Osteoblast (primary cell): ENCODE results near the gene TPRN. TPM values are rescaled to one million over a fixed set of nuclear protein-coding genes. Genes with fewer than 3 reads are reported as not detected.

ENCODE experiments used
- DNase-seq: peaks from one replicate; pipeline ENCODE4 v3.0.0; 2011; ENCODE audit warnings: low spot score, mixed read lengths; ENCODE audit not compliant: insufficient read length; ENCODE audit errors: missing footprints
- H2AFZ ChIP-seq: 2 replicates; pipeline ENCODE4 v1.6.0; 2011; ENCODE audit warnings: mild to moderate bottlenecking, low read length
- H3K27ac ChIP-seq: 2 replicates; pipeline ENCODE4 v1.5.1; 2011; ENCODE audit warnings: mild to moderate bottlenecking, low read depth, low read length, moderate library complexity
- H3K27me3 ChIP-seq: 2 replicates; pipeline ENCODE4 v1.6.0; 2012; ENCODE audit warnings: mild to moderate bottlenecking, control low read depth, inconsistent platforms, low read length, moderate library complexity; ENCODE audit not compliant: insufficient read depth
- H3K36me3 ChIP-seq: 2 replicates; pipeline ENCODE4 v1.5.1; 2011; ENCODE audit warnings: mild to moderate bottlenecking, low read length, control low read depth, moderate library complexity; ENCODE audit not compliant: insufficient read depth
- H3K4me1 ChIP-seq: 2 replicates; pipeline ENCODE4 v1.5.1; 2011; ENCODE audit warnings: mild to moderate bottlenecking, low read length, control low read depth, moderate library complexity; ENCODE audit not compliant: insufficient read depth
- H3K4me2 ChIP-seq: 2 replicates; pipeline ENCODE4 v1.6.0; 2011; ENCODE audit warnings: mild to moderate bottlenecking, low read length; ENCODE audit not compliant: insufficient read depth
- H3K4me3 ChIP-seq: fragments of 200-600 bp; sonication (generic); 3 replicates; pipeline ENCODE4 v1.5.1; 2012; ENCODE audit warnings: mild to moderate bottlenecking, low read length, inconsistent platforms; ENCODE audit not compliant: insufficient read depth
- H3K79me2 ChIP-seq: 2 replicates; pipeline ENCODE4 v1.6.0; 2012; ENCODE audit warnings: mild to moderate bottlenecking, low read length, control low read depth, inconsistent platforms; ENCODE audit not compliant: insufficient read depth
- H3K9me3 ChIP-seq: 2 replicates; pipeline ENCODE4 v1.5.1; 2011; ENCODE audit warnings: low read depth, low read length, control low read depth
- H4K20me1 ChIP-seq: 2 replicates; pipeline ENCODE4 v1.6.0; 2012; ENCODE audit warnings: mild to moderate bottlenecking, low read length, control low read depth; ENCODE audit not compliant: insufficient read depth
- CTCF ChIP-seq: IDR thresholded peaks from 2 replicates; pipeline ENCODE4 v1.5.1; 2011; ENCODE audit warnings: mild to moderate bottlenecking, low read depth, low read length, moderate library complexity; ENCODE audit errors: extremely low read depth
- small RNA-seq: library from RNA; depleted of rRNA; stranded (forward); fragments of <200 nt; gene quantifications from one replicate; pipeline ENCODE3, GENCODE V24; 2012
- total RNA-seq: library from RNA; depleted of rRNA; stranded (reverse); fragments of >200 nt; gene quantifications from 2 replicates; pipeline ENCODE4 v1.2.3, GENCODE V29; 2012

TPRN gene
- total RNA-seq, 1 donor: 10.5 TPM

DNA sequence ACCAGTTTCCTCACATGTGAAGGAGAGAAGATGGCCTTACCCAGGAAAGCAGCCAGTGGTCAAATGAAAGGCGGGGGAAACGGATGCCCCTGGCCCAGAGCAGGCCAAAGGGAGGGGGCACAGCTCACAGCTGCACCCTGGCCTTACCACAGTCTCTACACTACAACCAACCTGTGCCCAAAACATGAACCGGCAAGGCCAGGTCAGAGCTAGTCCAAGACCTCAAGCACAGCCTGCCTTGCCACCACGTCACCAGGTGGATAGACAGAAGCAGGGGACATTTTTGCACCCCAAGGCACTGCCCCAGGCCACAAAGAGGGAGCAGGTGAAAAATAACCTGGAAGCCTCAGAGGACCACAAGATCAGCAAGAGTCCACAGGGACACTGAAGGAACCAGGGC, 57.1 kb downstream of the TPRN start:
- Histone ChIP-seq H3K27me3 (peaks cover 26% of the 10 kb centered on the region), H3K4me3 (no peak overlapping the region), H4K20me1 (no peaks in the 10 kb centered on the region), H3K9me3 (no peaks in the 10 kb centered on the region), H3K27ac (no peak overlapping the region), H3K4me2 (no peak overlapping the region), H3K79me2 (no peaks in the 10 kb centered on the region), H3K4me1 (no peaks in the 10 kb centered on the region), H2AFZ (no peak overlapping the region), H3K36me3 (no peaks in the 10 kb centered on the region)
- no peak for TF ChIP-seq CTCF
- DNase-seq: peak; percentile 70

DNA sequence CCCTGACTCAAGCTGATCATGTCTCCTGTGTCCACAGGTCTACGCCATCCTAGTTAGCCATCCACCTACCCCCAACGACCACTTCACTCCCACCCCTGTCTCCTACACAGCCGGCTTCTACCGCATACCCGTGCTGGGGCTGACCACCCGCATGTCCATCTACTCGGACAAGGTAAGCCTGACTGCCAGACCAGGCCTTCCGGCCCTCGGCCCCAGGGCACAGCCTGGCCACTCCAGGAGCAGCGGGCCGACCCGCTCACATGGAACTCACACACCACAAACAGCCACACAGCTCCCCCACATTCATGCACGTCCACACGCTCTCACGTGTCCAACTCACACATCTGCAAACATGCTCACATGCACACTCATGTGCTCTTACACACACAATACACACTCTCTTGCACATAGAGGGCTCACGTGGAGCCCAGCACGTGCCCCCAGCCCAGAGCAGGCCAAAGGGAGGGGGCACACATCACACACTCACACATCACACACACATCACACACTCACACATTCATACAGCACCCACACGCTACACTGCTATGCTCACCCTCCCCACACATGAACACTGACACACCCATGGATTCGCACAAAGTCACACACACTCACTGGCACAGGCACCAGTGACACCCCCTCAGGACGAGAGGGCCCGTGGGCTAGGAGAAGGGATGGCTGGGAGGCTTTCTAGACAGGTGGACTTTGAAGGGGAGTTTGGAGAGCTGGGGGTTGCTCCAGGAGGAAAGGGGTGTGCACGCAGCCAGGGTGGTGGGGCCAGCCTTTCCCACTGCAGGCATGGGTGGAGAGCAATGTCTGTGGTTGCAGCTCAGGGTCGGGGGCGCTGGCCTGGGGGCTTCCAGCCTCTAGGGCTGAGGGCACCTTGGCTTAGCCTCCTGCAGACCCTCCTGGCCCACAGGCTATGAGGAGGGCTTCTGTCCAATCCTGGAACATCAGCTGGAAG, 58.3 kb downstream of the TPRN start:
- H3K9me3 ChIP-seq: no peaks in the 10 kb centered on the region
- no peaks in the 10 kb centered on the region for H3K4me1 ChIP-seq
- no peaks in the 10 kb centered on the region for H3K36me3 ChIP-seq
- H4K20me1 ChIP-seq: no peaks in the 10 kb centered on the region
- peak; percentile 73 for DNase-seq
- TF ChIP-seq CTCF: no peak
- no peak overlapping the region for H3K4me3 ChIP-seq
- H3K27ac ChIP-seq: no peak overlapping the region
- H2AFZ ChIP-seq: no peak overlapping the region
- H3K27me3 ChIP-seq: peaks cover 37% of the 10 kb centered on the region
- H3K79me2 ChIP-seq: no peaks in the 10 kb centered on the region
- H3K4me2 ChIP-seq: no peak overlapping the region

Small RNA genes within 50 kb of the gene (small RNA-seq; reads per million reads assigned to genes)
- gene MIR3621: not detected

Other genes starting within 250 kb of the TPRN start
- gene LCN12, start 248.5 kb downstream of the TPRN start, total RNA-seq: not detected in 2 replicates
- 37.4 and 57.9 TPM in 2 replicates for gene PTGDS, start 223.2 kb downstream of the TPRN start, total RNA-seq
- 4.4 and 5.4 TPM in 2 replicates for gene LCNL1, start 217.7 kb downstream of the TPRN start, total RNA-seq
- 13.3 and 16.6 TPM in 2 replicates for gene PAXX, start 208.3 kb downstream of the TPRN start, total RNA-seq
- 1.5 and 2.5 TPM in 2 replicates for gene CLIC3, start 204.2 kb downstream of the TPRN start, total RNA-seq
- 19.4 and 20.3 TPM in 2 replicates for gene ABCA2, start 172.5 kb downstream of the TPRN start, total RNA-seq
- not detected in 2 replicates for gene FUT7, start 168.7 kb downstream of the TPRN start, total RNA-seq
- gene NPDC1, start 154.6 kb downstream of the TPRN start, total RNA-seq: 10.0 and 10.1 TPM in 2 replicates
- gene ENTPD2, start 146.7 kb downstream of the TPRN start, total RNA-seq: not detected in 2 replicates
- 0.88 and 1.1 TPM in 2 replicates for gene SAPCD2, start 130.2 kb downstream of the TPRN start, total RNA-seq
- 35.9 and 36.9 TPM in 2 replicates for gene UAP1L1, start 123.2 kb downstream of the TPRN start, total RNA-seq
- gene MAN1B1, start 113.8 kb downstream of the TPRN start, total RNA-seq: 94.1 and 103 TPM in 2 replicates
- gene DPP7, start 86.0 kb downstream of the TPRN start, total RNA-seq: 66.6 and 74.6 TPM in 2 replicates
- gene GRIN1, start 61.6 kb downstream of the TPRN start, total RNA-seq: not detected in 2 replicates
- not detected in 2 replicates for gene LRRC26, start 30.7 kb downstream of the TPRN start, total RNA-seq
- not detected in 2 replicates for gene TMEM210, start 28.7 kb downstream of the TPRN start, total RNA-seq
- 26.2 and 32.9 TPM in 2 replicates for gene ANAPC2, start 12.2 kb downstream of the TPRN start, total RNA-seq
- 52.5 and 59.7 TPM in 2 replicates for gene SSNA1, start 12.1 kb downstream of the TPRN start, total RNA-seq
- 35.4 and 36.9 TPM in 2 replicates for gene TMEM203, start 4.9 kb upstream of the TPRN start, total RNA-seq
- gene NDOR1, start 5.0 kb upstream of the TPRN start, total RNA-seq: 5.0 and 6.2 TPM in 2 replicates
- gene RNF208, start 21.5 kb upstream of the TPRN start, total RNA-seq: 0.29 TPM in 1 of 2 replicates, not detected in the other
- gene CYSRT1, start 24.4 kb upstream of the TPRN start, total RNA-seq: 1.1 and 1.5 TPM in 2 replicates
- gene RNF224, start 26.8 kb upstream of the TPRN start, total RNA-seq: under 0.01 TPM in 1 of 2 replicates, not detected in the other
- not detected in 2 replicates for gene SLC34A3, start 30.2 kb upstream of the TPRN start, total RNA-seq
- gene TUBB4B, start 40.5 kb upstream of the TPRN start, total RNA-seq: 67.7 and 74.0 TPM in 2 replicates
- 0.36 TPM in 1 of 2 replicates, not detected in the other for gene STPG3, start 50.5 kb upstream of the TPRN start, total RNA-seq
- 46.0 and 47.4 TPM in 2 replicates for gene NELFB, start 54.6 kb upstream of the TPRN start, total RNA-seq
- 0.29 and 2.5 TPM in 2 replicates for gene TOR4A, start 77.0 kb upstream of the TPRN start, total RNA-seq
- under 0.01 TPM in 2 replicates for gene NRARP, start 101.5 kb upstream of the TPRN start, total RNA-seq
- 7.6 and 10.0 TPM in 2 replicates for gene EXD3, start 222.4 kb upstream of the TPRN start, total RNA-seq
- 0.36 and 0.88 TPM in 2 replicates for gene NOXA1, start 222.7 kb upstream of the TPRN start, total RNA-seq
- not detected in 2 replicates for gene ENTPD8, start 240.6 kb upstream of the TPRN start, total RNA-seq